Astrocyte (in vitro differentiated cells and primary cell): ENCODE data around the gene BRD8.

ENCODE experiments used
- EZH2 ChIP-seq: IDR thresholded peaks from 2 replicates; pipeline ENCODE4 v1.6.1; 2012; ENCODE audit warnings: mild to moderate bottlenecking, low read length, inconsistent platforms; ENCODE audit not compliant: insufficient read depth
- TF ChIP-seq, protein P1 (sequence below): IDR thresholded peaks from 2 replicates; pipeline ENCODE4 v1.5.1; 2011; ENCODE audit warnings: low read depth, mild to moderate bottlenecking, inconsistent platforms, low read length, moderate library complexity; ENCODE audit not compliant: insufficient read depth

DNA sequence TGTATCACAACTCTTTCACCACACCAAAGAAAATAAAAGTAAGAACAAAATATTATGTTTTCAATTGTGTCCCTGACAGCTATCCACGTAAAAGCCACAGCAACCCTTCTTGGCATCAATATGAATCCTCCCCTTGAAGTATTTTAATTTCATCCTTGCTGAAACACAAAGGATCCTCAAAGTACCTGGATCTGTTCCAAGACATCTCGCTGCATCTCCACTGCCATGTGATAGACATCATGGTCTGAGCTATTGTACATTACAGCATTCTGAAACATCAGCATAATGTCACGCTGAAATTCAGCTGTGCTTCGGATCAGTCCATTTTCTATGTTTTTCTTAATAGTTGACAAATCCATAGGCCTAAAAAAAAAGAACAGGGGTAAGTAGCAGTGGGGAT, 17.7 kb downstream of the BRD8 start:
- TF ChIP-seq, protein P1, sequence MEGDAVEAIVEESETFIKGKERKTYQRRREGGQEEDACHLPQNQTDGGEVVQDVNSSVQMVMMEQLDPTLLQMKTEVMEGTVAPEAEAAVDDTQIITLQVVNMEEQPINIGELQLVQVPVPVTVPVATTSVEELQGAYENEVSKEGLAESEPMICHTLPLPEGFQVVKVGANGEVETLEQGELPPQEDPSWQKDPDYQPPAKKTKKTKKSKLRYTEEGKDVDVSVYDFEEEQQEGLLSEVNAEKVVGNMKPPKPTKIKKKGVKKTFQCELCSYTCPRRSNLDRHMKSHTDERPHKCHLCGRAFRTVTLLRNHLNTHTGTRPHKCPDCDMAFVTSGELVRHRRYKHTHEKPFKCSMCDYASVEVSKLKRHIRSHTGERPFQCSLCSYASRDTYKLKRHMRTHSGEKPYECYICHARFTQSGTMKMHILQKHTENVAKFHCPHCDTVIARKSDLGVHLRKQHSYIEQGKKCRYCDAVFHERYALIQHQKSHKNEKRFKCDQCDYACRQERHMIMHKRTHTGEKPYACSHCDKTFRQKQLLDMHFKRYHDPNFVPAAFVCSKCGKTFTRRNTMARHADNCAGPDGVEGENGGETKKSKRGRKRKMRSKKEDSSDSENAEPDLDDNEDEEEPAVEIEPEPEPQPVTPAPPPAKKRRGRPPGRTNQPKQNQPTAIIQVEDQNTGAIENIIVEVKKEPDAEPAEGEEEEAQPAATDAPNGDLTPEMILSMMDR: no peak
- no peak for TF ChIP-seq EZH2
